Activated CD4-positive, alpha-beta T cell treated with anti-CD3 and anti-CD28 coated beads for 1 hour (primary cell): ENCODE measurements around the gene EBF4.
"Not testable (repeated sequence)": the region's sequence is repeated elsewhere in the genome, so short reads cannot be mapped to it uniquely, and the experiment has no call there.

Experiments
- DNase-seq: peaks from one replicate; pipeline ENCODE4 v3.0.0-alpha.2; 2020

EBF4 gene

DNA sequence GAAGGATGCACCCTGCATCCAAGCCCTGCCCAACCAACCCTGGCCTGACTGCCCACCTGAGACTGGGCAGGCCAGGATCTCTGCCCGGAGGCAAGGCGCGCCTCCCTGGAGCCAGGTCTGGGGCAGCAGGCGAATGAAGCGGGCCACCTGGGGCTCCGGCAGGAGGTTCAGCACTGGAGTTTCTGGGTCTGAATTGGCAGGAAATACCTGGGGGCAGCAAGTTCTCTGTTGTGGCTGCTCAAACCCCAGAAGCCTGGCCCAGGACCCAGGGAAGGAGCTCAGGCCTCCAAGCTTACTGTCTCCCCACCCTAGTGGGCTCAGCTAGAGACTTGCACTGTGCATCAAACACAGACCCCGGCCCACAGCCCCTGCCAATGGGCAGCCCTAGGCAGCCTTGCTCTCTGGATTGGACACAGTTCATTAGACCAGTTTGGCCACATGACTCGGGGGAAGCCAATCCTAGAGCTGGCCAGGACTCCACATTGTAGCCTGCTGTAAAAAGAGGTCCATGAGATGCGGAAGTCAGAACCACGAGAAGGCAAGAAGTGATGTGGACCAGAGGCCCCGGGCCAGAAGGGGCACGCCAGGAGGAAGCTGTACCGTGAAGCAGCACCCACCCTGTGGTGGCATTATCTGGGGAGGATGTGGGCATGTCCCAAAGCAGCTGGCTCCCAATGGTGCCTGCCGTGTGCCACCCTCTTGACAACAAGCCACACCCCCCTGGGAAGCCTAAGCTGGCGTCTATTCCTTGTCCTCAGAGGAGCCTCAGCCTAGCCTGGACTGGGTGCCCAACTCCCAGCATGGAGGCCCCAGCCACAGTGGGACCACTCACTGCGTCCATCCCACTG, 104.8 kb downstream of the EBF4 start:
- DNase-seq = no peak

DNA sequence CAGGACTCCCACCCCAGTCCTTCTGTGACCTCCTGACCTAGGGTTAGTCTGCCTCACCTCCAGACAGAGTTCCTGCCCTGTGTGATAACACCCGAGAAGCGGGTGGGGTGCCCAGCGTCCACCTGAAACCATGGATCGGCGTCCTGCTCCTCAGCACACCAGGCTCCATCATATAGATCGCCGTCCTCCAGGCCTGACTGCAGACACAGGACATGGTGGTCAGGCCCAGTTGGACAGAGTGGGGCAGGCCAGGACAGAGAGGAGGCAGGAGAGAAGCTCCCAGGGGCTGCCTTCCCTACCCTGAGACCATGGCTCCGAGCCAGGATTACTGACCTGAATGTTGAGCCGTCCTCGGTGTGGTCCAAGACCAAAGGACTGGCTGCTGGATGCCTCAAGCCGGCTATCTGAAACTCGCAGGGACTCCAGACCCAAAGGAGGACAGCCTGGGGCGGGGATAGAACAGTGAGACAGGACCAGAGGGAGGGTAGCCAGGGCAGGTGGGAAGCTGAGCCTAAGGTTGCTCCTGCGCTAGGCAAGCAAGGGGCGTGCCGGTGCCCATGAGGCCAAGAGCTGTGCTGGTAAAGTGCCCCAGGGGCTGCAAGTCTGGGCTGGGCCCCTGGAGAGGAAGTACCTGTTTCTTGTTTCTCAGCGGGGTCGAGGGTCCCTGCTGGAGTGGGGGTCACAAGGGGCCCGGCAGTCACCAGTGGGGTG, 105.7 kb downstream of the EBF4 start:
- no peak for DNase-seq

DNA sequence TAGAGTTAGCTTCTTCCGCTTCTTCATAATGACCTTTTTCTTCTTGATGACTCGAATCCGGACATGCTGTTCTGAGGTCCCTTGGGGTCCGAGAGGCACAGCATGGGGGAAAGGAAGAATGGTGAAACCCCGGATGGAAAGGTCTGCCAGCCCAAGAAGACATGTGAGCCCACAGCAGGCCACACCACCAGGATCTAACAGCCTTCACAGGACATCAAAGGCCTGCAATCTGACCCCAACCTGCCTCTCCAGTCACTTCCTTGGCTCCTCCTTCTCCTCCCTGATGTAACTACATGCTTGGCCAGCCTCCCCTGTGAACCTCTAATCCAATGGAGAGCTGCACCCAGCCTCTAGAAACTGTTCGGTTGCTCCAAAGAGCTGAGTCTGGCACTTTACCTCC, 106.2 kb downstream of the EBF4 start:
- no peak for DNase-seq

DNA sequence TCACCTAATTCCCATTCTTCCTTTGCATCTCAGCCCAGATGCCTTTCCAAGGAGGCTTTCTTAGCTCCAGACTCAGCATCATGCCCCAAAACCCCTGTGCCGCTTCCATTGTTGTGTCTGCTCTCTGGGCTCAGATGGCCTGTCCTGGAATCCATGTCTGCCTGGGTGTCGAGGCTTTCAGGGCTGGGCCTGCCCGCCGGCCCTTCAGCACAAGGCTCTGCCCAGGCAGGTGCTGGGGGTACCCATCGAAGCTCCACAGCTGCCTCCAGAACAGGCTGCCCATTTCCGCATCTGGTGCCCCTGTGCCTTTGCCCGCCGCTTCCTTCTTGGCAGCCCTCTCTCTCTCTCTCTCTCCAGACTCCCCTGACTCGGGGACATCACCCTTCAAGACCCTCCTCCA, 106.7 kb downstream of the EBF4 start:
- no peak for DNase-seq

DNA sequence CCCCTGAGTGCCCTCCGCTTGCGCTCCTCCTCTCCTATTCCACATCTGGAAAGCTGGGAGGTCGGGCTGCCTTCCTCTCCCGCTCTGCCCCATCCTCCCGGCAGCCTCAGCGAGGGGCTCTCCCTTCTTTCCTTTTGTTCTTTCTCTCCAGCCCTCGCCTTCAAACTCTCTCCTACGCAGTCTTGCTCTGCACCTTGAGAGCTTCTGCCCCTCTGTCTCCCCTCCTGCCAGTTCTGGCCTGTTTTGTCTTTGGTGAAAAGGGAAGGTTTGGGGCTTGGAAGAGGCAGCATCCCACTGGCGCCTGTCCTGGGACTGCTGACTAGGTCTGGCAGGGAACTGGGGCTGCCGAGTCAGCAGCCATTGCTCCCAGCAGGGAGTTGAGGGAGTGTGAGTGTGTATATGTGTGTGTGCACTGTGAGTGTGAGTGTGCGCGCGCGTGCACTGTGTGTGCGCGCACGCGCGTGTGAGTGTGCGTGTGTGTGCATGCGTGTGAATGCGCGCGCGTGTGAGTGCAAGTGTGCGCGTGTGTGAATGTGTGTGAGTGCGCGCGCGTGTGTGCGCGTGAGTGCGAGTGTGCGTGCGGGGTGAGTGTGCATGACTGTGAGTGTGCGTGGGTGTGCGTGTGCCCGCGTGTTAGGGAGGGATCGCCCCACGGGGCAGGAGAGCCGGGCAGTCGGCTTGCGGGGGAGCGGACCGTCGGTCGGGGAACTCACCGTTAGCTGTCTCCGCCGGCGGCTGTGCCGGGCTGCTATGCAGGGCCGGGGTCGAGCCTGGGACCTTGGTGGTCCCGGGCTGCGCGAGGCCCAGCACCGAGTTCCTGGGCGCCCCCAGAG, 107.3 kb downstream of the EBF4 start:
- no peak for DNase-seq

DNA sequence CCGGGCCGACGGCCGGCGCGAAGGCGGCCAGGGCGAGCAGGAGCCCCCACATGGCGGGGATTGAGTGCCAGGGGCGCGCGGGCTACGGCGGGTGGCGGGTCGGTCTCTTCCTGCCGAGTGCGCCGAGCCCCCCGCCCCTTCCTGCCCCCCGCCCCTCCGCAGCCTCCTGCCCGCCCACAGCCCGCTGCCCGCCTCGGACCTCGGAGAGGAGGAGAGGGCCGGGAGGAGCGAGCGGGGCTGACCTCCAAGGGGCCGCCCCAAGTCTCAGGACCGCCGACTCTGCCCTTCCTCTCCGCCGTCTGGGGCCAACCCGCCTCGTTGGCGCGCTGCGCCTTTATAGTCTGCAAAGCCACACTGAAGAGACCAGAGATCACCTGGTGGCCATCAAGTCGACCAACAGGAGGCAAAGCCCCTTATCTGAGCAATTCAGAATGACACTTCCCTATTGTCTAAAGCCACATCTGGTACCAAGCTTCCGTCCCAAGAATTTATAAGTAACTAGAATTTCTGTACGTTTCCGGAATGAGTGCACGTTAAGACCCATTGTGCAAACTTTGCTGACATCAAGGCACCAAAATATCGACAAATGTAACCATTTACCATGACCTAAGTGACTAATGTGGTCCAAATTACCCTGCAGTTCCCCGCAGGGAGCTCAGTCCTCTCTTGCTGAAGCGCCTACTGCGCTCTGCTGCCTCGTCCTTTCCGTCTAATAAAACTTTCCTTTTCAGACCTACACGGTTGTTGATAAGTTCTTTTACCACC, 108.1 kb downstream of the EBF4 start, which contains the start of gene CPXM1:
Gene CPXM1, minus strand, starts transcription at position 107 of the 765 bp plus-strand sequence. Its CDS starts 55 bp downstream, at position 52.
- no peak for DNase-seq

DNA sequence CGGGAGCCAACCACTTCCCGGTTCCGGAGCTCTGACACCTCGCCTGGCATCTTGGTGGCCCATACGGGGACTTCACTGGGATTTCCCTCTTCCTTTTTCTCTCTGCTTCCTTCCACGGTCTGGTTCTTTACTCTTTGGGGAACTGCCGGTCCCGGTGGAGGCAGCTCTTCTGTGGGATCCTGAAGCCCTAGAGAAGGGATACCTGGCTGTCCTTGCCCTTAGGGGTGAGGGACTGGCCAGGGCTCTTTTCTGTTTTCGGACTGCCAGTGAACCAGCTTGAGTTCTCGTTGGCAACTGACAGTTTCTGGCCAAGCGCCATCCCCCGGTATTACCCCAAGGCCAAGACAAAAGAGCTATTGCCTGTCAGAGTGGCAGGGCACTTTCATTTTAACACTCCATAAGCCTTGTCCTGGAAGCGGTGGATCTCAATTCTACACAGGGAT, 108.7 kb downstream of the EBF4 start:
- no peak for DNase-seq

DNA sequence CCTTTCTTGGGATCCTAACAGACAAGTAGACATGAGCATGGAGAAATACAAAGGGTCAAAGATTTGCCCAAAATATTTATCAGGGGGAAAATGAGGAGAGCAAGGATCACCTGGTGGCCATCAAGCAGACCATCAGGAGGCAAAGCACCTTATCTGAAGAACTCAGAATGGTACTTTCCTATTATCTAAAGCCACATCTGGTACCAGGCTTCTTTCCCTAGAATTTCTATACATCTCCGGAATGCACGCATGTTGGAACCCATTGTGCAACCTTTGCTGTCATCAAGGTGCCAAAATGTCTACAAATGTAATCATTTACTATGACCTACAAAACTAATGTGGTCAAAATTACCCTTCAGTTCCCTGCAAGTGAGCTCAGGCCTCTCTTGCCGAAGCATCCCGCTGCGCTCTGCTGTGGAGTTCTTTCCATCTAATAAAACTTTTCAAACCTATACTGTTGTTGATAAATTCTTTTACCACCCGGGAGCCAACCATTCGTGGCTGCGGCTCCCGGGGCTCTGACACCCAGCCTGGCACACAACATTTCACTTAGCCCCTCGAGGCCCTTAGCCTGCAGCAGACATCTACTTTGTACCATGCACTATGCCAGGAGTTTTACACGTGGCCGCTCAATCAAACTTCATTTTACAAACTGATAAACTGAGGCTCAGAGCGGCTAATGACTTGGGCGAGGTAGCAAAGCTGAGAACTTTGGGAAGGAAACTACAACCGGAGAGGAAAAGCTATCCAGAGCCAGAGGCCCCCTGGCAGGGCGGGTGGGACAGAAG, 111.7 kb downstream of the EBF4 start:
- no peak for DNase-seq

DNA sequence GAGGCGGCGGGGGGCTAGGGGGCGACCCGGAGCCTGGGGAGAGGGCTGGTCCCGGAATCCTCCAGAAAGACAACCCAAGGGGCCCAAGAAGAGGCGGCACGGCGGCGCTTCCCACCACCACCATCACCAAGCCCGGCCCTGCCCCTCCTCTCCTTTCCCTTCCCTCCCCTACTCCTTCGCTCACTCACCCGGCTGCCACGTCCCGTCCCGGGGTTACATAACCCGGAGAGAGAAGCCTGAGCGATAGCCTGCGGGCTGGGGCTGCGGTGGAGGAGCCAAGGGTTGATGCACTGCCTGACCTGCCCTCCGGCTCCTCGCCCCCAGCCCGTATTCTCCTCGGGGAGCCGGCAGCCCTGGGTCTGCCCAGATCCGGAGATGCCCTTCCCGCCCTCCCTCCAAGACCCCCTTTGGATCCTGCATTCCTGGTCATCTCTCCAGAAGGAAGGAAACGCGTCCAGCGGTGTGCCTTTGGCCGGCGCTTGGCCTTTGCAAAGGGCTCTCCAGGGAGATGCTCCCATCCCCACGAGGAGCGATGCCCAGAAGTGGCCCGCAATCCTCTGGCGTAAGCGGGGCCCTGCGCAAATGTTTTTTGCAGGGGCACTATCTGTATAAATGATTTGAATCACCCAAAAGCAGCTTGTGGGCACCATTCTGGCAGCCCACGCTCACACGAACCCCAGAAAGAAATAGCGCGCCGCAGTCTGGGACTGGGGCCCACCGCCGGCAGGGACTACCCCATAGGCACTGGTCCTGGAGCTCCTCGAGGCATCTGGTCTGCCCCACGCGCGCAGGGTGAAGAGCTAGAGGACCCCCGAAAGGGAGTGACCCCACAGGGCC, 112.5 kb downstream of the EBF4 start:
- DNase-seq = no peak

DNA sequence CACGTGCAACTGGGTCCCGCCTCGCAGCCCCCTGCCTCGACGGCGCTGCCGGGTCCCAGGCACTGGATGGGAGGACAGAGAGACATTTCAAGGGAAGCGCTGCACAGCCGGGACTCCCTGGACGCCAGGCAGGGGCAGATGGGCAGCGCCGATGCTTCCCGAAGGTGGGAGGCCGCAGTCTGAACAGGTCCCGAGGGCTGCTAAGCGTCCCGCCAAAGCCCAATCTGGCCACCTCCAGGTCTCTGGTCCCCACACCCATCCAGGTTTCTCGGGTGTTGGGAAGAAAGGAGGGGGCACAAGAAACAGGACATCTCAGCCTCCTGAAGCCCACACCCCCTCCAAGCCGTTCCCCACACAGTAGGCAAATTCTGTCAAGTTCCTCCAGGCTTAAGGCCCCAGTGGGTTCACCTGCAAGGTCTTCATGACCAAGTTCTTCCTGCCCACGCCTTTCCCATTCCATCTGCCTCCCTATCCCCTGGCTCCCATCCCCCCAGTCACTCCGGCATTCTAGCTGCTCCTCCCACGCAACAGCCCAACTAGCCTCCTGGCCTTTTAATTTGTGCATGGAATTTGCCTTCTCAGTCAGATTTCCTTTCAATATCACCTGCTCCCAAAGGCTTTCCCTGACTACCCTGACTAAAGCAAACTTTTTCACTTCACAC, 113.2 kb downstream of the EBF4 start:
- no peak for DNase-seq

DNA sequence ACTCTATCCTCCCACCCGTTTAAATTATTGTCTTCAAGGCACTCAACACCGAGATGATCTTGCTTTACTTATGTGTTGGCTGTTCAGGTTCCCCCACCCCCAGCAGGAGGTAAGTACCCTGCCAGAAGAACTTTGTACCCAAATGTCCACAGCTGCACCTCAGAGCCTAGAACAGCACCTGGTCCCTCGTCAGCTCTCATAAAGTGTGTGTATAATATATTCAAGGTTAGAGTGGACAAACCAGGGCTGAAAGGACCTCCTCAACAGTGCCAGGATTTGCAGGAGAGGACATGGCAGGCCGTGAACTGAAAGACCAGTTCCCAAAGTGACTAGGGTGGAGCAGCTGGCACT, 113.7 kb downstream of the EBF4 start:
- DNase-seq = no peak

DNA sequence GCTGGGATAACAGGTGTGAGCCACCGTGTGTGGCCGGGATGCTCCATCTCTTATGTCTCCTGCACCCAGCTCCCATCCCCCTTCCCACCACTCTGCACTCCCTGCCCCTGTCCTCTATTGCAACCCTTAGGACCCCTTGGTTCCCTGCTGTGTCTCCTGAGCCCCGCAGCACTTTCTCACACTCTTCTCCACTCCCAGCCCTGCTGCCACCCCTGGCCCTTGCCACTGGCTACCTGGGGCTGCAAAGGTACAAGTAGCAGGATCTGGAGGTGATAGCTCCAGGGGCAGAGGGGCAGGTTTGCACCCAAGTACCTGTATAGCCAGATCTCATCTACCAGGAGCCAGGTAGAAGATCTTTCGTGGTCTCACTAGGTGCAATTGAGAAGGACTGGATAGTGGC, 114.4 kb downstream of the EBF4 start:
- no peak for DNase-seq

DNA sequence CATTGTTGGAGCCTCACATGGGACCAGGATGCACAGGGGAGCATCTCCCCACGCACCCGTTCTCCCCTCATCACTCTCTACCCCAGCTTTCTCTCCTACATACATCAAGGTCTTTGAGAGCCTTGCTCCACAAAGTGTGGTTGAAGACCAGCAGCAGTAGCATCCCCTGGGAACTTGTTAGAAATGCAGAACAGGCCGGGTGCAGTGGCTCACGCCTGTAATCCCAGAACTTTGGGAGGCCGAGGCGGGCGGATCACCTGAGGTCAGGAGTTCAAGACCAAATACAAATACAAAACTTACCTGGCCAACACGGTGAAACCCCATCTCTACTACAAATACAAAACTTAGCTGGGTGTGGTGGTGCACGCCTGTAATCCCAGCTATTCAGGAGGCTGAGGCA, 115.3 kb downstream of the EBF4 start:
- not testable (repeated sequence) for DNase-seq

DNA sequence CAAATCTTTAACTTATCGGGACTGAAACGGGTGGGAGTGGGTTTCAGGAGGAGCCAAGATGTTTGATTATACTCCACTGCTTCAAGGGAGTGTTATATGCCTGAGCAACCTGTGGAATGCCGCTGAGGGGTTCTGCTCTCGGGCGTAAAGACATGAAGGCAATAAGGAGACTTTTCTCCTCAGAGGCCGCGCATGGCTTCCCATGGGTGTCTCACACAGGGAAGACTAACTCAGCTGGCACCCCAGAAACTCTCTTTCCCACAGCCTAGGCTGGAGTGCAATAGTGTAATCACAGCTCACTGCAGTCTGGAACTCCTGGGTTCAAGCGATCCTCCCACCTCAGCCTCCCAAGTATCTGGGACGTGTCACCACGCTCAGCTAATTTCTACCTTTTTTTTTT, 117.1 kb downstream of the EBF4 start:
- DNase-seq = no peak
